Stimulated activated naive CD8-positive, alpha-beta T cell treated with anti-CD3 and anti-CD28 coated beads, Interleukin-15, Interleukin-2, amounts not matched to agents 100 U/mL and 50 U/mL, for 24 hours (primary cell): Measurements from ENCODE around the gene KIAA0408.
A peak's percentile ranks its signal among the peaks of the same experiment; 100 is the strongest.
"Not testable (repeated sequence)": the region's sequence is repeated elsewhere in the genome, so short reads cannot be mapped to it uniquely, and the experiment has no call there.

ENCODE experiments used
- ATAC-seq: fragments of 150-1000 bp; cut with Tn5 transposase; one replicate; pipeline ENCODE4 v1.10.0; 2021
- DNase-seq: peaks from one replicate; pipeline ENCODE4 v3.0.0; 2021

KIAA0408 gene

GRCh38 chr6:127463056-127463455, 3.9 kb upstream of the KIAA0408 start:
- no peak for ATAC-seq
- no peak for DNase-seq

GRCh38 chr6:127462376-127462775, 3.2 kb upstream of the KIAA0408 start:
- ATAC-seq = no peak
- no peak for DNase-seq

DNA sequence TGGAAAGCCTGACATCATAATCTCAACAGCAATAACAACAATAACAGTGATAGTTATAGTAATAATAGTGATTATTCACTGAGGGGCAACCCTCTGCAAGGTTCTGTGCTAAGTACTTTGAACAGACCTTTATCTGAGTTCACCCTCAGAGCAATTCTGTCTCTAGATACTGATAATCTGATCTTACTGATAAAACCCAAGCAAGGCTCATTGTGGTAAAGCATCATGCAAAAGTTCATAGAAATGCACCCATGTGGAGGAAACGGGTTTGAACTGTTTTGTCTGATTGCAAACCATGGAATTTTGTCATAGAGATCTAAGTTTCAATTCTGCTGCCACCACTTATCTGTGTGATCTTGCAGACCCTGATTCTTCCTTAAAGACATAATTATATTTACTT, 1.3 kb upstream of the KIAA0408 start:
- ATAC-seq (no peak), DNase-seq (no peak)

DNA sequence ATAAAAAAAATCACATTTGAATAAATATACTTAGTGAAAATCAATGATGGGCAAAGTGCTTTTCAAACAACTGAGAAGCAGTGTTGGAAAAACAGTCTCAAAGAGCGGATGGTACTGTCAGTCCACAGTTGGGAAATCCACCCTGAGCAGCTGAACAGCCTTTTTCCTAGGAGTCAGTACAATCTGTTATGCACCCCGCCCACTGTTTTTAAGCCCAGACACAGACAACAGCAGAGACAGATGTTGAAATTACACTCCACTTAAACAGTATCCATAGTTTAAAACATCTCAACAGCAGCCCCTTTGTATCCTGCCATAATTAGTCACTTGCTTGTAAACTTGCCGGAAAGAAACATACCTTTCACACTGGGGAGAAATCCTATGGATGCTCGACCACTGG, 372 bp downstream of the KIAA0408 start:
- DNase-seq (no peak), ATAC-seq (no peak)

GRCh38 chr6:127458222-127458621, 967 bp downstream of the KIAA0408 start:
- ATAC-seq (no peak), DNase-seq (no peak)

- DNase-seq (no peak), ATAC-seq (no peak)
These were observed 1.6 kb downstream of the KIAA0408 start for GRCh38 chr6:127457456-127458064.

DNA sequence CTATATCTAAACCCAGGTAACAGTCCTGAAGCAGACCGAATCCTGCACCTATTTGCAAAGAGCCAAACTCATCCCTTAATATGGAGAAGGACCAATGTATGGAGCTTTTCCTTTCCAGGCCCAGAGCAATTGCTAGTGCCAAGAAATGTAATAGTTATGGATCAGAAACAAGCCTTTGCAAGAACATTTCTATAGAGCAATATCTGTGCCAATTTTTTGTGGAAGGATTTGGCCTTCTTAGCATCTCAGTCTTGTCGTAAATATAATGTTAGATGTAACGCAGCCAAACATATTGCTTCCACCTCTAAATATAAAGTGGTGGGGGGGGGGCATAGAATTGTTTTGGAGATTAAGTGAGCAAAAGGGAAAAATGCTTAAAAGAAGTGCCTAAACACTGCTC, 2.7 kb downstream of the KIAA0408 start:
- ATAC-seq (no peak), DNase-seq (no peak)

DNA sequence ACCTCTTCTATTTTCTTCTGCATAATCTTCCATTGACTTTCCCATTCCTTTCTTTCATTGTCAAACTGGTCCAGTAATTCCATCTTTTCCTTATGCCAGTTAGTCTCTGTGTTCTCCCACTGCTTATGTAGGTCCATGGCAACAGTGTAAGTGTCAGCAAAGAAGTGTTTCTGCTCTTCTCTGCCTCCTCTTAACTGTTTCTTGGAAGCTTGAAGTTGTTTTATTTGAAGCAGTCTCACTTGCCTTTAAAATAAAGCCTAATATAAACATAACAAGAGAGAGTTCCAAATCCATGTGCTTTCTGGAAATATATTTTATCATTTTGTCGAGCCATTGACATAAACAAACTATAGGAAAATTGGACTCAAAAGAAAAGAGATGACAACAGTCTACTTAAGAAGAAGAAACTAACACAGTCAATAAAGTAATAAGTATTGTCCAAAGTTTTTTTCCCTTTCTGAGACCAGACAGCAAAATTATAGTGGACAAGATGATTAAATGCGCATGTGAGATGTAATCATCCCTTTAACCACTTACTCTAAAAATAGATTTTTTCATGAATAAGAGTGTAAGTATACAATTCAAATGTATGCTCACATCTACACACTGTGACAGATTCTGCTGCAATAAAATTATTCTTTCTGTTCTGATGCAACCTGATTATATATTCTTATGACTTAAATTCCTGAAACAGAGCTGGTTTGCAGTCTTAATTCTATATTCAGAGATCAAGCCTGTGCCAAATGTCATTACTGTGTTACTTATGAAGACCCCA, 5.2 kb downstream of the KIAA0408 start:
- DNase-seq (no peak), ATAC-seq (no peak)

DNA sequence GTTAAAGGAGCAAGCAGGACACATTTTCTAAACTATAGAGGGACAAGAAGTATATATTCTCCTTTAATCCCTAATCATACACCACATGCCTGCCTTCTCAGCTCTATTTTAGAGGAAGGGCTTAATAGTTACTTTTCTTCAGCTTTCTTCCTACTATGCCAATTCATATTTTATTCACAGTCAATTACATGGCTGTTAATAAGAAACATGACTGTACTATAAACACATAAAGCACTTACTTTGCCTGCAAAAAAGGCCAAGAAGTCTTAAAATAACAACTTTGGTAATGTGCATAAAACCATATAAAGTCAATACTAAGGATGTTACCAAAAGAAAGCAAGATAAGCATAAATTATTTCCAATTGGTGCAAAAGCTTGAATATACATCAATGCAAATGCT, 6.4 kb downstream of the KIAA0408 start:
- DNase-seq = no peak
- no peak for ATAC-seq

GRCh38 chr6:127451388-127451787, 7.8 kb downstream of the KIAA0408 start:
- ATAC-seq (no peak), DNase-seq (no peak)

GRCh38 chr6:127447780-127448179, 11.4 kb downstream of the KIAA0408 start:
- no peak for ATAC-seq
- no peak for DNase-seq

GRCh38 chr6:127446356-127446755, 12.8 kb downstream of the KIAA0408 start:
- DNase-seq = no peak
- no peak for ATAC-seq

GRCh38 chr6:127441881-127442280, 17.3 kb downstream of the KIAA0408 start:
- no peak for DNase-seq
- no peak for ATAC-seq

GRCh38 chr6:127439718-127440117, 19.5 kb downstream of the KIAA0408 start:
- ATAC-seq (no peak), DNase-seq (no peak)

DNA sequence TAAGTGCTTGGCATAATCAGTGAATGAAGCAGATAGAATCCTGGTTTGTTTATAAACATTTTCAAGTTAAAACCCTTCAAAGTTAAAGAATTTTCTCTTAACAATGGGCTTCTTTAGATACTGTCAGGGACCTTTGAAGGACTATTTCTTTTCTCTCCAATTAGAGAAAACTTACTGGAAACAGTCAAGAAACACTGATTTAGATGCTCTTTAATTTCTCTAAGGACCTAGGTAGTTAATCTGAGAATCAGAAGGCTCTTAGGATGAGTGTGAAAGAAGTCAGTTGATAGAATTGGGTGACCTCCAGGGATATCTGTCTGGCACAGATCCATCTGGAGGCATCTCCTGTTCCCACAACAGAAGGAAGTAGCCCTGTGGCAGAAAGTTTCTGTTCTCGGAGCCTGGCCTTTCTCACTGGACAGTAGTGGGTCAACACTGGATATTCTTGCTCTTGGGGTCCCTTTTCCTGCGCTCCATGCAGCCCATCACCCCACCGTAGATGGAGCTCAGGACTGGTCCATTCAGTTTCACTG, 22.5 kb downstream of the KIAA0408 start:
- DNase-seq (no peak), ATAC-seq (no peak)

DNA sequence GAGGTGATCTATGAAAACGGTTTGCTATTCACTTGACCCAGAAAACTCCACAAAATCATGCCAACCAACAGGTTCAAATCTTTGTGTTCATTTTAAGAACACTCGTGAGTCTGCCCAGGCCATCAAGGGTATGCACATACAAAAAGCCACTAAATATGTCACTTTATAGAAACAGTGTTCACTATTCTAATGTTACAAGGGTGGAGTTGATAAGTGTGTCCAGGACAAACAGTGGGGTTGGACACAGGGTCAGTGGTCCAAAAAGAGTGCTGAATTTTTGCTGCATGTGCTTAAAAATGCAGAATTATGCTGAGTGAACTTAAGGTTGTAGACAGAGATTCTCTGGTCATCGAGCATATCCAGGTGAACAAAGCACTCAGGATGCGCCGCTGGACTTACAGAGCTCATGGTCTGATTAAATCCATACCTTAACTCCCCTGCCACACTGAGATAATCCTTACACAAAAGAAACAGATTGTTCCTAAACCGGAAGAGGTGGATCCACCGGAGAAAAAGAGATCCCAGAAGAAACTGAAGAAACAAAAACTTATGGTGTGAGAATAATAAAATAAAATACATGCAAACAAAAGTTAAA, 23.5 kb downstream of the KIAA0408 start:
- no peak for DNase-seq
- no peak for ATAC-seq

GRCh38 chr6:127434651-127435050, 24.5 kb downstream of the KIAA0408 start:
- ATAC-seq = no peak

GRCh38 chr6:127428562-127428961, 30.6 kb downstream of the KIAA0408 start:
- ATAC-seq, DNase-seq: not testable (repeated sequence)

More at GRCh38 chr6:127434651-127435050, 24.5 kb downstream of the KIAA0408 start:
- no peak for DNase-seq

GRCh38 chr6:127423921-127424320, 35.3 kb downstream of the KIAA0408 start:
- DNase-seq (no peak), ATAC-seq (no peak)

GRCh38 chr6:127421164-127421563, 38.0 kb downstream of the KIAA0408 start:
- not testable (repeated sequence) for DNase-seq, ATAC-seq

GRCh38 chr6:127420556-127420955, 38.6 kb downstream of the KIAA0408 start:
- ATAC-seq = peak; percentile 100
- peak; percentile 68 for DNase-seq

DNA sequence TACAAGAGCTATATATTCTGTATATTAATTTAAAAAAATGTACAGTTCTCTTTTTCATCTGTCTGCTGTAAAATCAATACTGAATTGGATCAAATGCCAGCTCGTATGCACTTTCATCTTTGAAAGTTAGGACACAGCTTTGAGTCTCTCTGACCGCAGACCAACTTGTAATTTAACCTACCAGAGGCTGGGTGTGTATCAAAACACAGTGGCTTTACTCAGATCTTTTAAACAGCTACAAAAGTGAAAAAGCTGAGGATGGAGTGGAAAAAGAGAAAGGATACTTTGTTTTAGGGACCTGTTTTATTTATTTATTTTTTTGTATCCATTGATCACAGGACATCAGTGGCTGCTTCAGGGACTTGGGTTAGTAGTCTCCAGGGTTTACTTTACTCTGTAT, 44.1 kb downstream of the KIAA0408 start:
- no peak for ATAC-seq
- no peak for DNase-seq

GRCh38 chr6:127413123-127413522, 46.1 kb downstream of the KIAA0408 start:
- not testable (repeated sequence) for ATAC-seq, DNase-seq
